HG03196 (cell line): ENCODE results near the gene MID1IP1.

Experiments
- ATAC-seq: cut with Tn5 transposase; IDR thresholded peaks from one replicate; pipeline ENCODE4 v1.9.1; 2021; ENCODE audit not compliant: unreplicated experiment

The MID1IP1 gene

DNA sequence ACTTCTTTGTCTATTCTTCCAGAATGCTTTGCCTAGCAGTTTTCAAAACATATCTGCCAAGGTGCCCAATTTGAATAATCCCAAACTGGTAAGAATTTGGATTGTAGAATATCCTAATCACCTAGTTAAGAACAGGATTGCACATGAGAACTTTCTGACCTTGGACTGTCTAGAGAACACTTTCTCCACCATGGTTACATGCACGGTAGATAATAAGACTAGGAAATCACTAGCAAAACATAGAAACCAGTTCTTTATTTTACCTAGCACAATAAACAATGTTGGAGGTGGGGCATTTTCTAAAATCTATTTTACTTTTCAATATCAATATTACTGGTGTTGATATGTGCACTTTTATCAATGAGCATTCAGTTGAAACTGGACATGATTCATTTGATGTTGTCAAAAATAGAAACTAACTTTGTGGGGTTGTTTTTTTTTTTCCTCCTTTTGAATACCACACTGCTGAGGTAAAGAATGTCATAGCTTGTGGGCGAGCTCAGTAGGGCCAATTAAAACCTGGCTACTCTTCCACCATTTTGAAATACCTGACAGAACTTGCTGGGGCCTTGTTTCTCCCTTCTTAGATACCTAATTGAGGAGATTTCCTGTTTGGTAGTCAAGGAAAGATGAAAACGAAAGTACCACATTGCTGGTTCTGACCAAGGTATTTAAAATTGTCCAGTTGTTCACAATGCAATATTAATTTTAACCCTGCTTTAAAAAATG lies 10.4 kb downstream of the MID1IP1 start:
- no peak for ATAC-seq

DNA sequence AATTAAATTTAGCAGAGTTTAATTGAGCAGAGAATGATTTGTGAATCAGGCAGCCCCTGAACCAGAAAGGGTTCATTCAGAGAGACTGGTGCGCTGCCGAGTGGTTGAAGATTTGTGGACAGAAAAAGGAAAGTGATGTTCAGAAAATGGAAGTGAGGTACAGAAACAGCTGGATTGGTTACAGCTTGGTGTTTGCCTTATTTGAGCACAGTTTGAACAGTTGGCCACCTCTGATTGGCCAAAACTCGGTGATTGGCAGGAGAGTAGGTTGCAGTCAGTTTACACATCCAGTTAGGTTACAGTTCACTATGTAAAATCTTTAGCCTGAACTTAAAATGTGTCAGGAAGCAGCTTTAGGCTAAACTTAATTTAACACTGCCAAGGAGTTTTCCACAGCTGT lies 14.9 kb downstream of the MID1IP1 start:
- ATAC-seq, result no peak

DNA sequence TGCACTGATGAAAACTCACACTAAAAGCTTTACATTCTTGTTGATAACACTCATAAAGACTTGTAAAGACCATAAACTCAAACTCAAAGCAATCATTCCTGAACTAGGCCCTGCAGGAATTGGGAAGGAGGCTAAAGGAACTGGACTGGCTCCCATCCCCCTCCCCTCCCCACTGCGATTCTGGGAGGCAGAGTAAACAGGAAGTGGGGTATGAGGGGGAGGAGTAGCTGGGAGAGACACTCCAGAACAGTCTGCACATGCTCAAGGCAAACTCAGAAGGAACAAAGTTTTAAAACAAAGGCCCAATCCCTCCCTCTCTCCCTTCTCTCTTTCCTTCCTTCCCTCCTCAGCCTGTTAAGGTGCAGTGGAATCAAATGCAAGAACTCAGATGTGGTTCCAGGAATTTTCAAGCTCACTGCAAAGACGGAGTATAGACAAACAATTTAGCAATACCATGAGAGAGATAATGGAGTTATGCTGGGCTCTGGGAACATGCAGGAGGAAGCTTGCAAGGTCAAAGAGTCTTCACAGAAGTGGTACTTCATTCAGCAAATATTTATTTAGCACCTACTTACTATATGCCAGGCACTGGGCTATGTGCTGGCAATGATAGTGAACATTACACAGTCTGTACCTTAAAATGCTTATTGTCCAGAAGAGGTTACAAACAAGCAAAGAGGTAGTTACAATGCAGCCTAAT lies 15.9 kb downstream of the MID1IP1 start:
- ATAC-seq, result no peak

DNA sequence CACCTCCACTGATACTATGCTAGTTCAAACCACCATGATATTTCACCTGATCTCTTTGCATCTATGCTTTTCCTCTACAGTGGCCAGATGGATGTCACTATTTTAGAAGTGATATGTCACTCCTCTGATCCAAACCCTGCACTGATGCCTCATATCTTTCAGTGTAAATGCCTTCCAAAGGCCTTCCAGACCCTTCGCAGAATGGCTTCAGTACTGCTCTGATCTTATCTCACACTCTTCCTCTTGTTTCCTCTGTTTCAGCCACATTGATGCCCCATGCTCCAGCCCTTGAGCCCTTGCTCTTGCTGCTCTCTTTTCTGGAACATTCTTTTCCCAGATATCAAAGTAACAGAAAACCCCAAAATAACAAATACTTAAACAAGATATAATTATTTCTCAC lies 17.9 kb downstream of the MID1IP1 start:
- ATAC-seq, result no peak

DNA sequence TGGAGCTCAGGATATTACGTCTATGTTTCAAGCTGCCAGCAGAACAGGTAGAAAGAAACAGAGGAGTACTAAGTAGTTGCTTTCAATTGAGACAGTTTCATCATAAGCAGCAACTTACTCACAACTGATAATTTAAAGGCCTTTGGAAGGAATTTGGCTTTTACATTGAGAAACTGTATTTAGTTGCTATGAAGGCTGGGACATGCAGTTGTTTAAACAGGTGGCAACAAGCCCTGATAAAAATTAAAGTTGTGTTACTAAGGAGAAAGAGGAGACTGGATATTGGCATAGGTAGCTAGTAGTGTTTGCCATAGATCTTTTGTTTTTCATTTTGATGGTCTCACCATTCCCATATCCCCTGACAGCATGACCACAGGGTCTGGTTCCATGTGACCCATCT lies 18.4 kb downstream of the MID1IP1 start:
- ATAC-seq, result no peak

DNA sequence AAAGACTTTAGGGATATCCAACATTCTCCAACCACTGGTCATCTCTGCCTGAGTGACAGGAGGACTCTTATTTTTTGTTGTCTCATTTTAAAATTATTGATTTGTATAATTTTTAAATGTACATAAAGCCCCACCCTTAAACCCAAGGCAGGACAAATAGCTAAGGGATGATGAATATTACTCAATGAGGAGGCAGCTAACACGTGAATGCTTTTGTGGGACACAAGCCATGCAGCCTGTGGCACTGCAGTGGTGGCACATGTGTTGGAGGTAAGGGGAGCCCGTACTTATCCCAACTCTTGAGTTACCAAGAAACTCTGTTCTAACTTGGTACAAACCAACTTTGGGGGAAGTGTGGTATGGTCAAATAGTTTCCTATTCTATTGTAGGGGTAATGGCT lies 19.5 kb downstream of the MID1IP1 start:
- ATAC-seq, result no peak

DNA sequence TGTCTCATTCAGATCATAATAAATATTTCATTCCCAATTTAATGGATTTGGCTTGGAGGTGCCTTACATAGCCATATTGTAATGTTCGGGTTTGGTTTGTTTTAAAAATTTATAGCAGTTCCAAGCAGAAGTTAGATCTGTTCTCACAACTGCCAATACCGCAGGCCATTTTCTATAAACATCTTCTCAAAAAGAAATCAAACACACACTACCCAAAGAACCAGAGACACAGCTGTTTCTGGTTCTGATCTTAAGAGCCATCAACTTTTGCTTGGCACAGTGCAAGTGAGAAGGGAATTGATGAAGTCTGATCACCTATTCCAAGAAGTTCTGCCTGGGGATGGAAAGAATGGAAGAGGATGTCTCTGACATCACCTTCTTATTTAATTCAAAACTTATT lies 22.9 kb downstream of the MID1IP1 start:
- ATAC-seq, result no peak

DNA sequence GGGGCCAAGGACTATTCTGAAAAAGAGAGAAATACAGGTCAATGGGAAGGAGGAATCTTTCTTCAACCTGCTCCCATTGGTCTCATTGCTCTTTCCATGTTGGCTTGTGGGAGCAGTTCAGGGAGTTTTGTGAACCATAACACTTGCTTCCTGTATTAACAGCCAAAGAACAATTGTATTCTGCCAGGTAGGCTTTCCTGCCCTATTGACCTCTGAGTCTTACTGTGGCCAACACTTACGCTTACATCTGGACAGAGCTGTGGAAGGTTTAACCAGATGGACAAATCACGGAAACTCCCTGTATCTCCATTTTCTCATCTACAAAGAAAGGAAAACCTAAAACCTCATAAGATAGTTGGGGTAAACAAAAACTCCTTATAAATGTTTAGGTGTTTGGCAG lies 30.7 kb downstream of the MID1IP1 start:
- ATAC-seq, result no peak

DNA sequence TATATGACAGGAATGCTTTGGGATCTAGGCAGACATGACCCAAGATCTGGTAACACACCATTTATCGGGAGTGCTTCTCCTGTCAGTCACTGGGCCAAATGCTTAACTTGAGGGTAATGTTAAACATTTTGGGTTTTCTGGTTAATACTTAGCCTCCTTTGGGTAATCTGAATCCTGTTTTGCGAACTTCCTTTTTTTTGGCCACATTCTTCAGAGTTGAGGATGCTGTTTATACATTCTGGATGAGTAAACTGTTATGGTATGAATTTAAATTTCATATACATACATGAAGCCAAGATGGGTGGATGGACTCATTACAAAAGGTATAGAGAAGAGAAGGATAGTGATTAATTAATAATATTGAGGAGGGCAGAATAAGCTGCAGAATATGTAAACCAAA lies 36.1 kb downstream of the MID1IP1 start:
- no peak for ATAC-seq

DNA sequence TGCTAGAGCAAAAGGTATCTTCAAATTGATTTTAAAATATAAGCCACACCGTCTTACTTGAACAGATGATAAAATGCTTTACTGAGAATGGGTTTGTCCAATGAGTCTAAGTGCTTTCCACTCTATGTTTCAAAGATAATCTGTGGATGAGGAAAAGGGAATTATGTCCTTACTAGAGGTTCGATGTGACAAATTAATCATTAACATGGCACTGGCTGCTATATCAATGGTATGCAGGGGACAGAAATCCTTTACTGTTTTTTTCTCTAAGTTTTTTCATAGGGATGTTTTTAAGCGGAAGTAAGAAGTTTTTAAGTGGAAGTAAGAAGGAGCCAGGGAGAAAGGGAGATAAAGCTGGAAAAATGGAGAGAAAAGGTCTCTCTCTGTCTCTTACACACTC lies 38.0 kb downstream of the MID1IP1 start:
- ATAC-seq, result no peak

DNA sequence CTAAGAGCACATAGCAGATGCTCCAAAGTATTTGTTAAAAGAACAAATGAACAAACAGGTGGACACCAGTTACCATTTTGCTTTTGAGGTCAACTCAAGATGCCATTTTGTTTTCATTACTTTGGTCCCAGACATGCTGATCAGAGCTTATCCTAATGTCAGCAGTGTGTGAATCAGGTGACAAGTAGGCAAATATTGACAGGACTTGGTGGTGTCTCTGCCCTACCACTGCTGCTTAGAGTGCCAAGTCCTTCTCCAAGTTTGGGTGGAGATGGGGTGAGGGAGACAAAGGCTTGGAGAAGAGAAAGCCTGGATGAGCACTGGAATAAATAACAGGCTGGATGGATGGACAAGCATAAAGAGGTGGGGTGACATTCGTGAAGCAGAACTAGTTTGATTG lies 38.7 kb downstream of the MID1IP1 start:
- ATAC-seq, result no peak

DNA sequence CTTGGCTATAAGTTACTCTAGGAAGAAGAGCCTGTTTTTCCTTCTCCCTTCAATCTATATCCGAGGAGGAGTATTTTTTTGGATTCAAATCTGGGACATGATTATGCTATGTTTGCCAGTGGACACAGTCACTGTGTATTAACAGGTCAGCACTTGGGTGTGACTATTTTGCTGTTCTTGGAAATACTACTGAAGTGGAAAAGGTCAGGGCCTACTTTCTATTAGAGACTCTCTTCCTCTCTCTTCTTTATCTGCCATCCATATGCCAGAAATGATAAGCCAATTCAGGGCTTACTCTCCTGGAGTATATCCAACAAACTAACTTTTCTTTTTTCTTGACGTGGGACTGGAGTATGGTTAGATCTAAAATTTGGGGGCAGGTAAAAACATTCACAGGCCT lies 40.5 kb downstream of the MID1IP1 start:
- no peak for ATAC-seq

DNA sequence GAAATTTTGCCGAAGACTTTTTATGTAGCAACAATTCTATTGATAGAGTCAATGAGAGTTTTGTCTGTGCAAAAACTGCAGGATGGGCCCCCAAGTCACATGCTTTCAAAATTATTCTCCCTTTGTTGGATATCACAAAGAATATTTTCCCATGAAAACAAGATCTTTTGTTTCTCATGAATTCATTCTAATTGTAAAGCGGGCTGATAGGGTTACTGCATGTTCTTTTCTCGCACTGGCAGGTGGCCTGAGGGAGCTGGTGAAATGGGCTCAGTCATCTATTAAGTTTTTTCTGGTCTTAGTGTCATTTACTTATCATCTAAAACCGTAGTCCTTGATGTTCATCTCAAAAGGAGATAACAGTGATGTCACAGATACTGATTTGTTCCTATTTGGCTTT lies 44.2 kb downstream of the MID1IP1 start:
- ATAC-seq, result no peak

DNA sequence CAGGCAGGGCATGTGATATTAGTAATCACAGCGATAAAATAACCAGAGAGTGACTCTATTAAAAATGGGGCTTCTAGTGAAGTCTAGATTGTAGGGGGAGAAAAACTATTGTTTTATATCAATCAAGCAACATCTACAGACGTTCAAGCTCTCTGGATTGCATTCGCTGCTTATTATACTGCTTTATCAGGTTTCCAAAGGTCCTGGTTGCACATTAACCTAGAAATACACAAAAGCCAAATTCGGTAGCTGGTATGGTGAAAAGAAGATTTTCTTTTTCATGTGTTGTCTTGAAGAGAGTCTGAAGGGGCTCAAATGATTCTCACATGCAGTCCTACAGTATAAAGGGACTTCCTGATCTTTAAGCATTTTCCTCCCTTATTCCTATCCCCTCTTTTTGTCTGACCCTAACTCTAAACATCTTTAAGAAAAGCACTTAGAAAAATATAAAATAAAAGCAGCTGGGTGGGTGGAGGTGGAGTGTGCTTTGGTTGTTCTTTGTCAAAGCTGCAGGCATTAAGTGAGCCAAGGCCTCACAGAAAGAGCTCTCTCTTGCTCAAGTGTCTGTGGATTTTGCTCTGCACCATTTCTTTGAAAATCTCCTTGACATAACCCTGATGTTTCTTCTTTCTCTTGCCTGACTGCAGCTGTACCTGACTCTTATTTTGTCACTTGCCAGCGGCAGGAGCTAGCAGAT lies 46.1 kb downstream of the MID1IP1 start:
- ATAC-seq, result no peak

DNA sequence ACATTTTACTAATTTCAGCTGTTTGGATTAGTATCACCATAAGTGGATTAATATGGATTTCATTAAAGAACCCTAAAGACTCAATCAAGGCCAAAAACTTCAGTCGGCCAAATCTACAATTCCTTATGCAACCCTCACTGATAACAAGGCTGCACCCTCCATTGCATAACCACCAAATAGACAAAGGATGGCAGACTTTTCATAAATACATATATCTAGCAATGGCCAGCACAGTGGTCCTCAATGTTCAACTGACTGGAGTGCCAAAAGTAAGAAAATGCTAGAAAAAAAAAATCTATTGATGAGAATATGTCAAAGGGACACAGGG lies 46.6 kb downstream of the MID1IP1 start:
- ATAC-seq, result no peak

DNA sequence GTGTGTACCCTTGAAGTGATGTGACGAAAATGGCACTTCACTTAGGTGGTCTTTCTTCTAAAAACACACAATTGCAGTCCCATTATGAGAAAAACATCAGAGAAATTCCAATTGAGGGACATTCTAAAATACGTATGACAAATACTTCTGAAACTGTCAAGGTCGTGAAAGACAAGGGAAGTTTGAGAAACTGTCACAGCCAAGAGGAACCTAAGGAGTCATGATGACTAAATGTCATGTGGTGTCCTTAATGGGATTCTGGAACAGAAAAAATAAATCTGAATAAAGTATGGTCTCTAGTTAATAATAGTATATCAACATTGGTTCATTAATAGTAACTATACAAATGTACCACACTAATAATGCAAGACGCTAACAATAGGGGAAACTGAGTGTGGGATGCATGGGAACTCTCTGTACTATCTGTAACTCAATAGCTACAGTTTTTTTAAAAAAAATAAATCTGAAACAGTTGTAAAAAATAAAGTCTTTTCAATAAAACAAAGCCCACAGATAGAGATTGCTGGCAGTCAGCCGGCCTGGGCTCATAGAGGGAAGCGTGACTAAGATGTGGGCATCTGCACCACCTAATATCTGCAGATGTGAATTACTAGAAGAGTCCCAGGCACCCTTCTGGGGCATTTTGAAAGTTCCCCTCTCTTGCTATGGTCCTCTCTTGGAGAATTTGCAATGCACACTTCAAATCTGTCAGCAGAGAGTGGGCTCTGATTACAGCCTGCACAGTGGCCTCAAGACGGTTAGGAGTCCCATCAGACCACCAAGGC lies 47.6 kb downstream of the MID1IP1 start:
- ATAC-seq, result no peak

DNA sequence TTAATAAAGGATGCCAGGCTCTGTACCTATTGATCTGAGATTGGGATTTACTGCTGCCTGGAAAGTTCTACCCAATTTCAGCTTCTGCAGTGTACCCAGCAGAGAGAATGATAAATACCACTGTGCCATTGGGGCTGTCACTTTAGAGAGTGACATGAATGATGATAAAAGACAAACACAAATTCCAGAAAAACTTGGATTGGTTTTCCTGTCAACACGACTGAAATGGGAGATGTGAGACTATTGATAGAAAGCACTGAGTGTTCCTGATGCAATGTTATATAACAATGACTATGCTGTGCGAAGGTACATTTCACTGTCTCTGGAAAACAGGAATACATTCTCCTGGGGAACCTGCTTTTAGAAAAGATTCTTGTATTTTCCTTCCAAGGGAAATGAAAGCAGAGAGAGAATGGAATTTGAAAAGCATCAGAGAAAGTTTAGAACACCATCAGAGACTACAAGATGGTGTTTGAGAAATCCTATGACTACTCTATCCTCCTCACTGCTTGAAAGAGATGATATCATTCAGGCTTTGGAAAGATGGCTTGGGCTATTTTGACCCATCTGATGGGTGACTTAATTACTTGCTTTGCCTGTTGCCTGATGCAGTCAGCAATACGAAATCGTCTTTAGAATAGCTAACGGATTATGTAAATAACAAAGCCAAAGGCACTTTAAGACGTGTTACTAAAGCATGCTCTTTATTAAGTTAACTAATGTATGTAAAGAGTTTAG lies 49.7 kb downstream of the MID1IP1 start:
- no peak for ATAC-seq

DNA sequence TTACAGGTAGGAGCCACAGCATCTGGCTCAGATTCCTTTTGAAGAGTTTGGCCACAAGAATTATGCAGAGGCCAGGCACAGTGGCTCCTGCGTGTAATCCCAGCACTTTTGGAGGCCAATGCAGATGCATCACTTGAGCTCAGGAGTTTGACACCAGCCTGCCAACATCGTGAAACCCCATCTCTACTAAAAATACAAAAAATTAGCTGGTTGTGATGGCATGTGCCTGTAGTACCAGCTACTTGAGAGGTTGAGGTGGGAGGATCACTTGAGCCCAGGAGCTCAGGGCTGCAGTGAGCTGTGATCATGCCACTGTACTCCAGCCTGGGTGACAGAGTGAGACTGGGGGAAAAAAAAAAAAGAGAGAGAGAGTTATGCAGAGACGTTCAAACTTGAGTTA lies 53.0 kb downstream of the MID1IP1 start:
- ATAC-seq, result no peak
